ENCODE measurements around the gene LRCH1. TPM values are rescaled to one million over a fixed set of nuclear protein-coding genes. Genes with fewer than 3 reads are reported as not detected.
"Not testable (repeated sequence)": the region's sequence is repeated elsewhere in the genome, so short reads cannot be mapped to it uniquely, and the experiment has no call there.

Gene LRCH1
- total and polyA plus RNA-seq, 2 experiments from 2014 or later, result 4.7 to 5.0 TPM

DNA sequence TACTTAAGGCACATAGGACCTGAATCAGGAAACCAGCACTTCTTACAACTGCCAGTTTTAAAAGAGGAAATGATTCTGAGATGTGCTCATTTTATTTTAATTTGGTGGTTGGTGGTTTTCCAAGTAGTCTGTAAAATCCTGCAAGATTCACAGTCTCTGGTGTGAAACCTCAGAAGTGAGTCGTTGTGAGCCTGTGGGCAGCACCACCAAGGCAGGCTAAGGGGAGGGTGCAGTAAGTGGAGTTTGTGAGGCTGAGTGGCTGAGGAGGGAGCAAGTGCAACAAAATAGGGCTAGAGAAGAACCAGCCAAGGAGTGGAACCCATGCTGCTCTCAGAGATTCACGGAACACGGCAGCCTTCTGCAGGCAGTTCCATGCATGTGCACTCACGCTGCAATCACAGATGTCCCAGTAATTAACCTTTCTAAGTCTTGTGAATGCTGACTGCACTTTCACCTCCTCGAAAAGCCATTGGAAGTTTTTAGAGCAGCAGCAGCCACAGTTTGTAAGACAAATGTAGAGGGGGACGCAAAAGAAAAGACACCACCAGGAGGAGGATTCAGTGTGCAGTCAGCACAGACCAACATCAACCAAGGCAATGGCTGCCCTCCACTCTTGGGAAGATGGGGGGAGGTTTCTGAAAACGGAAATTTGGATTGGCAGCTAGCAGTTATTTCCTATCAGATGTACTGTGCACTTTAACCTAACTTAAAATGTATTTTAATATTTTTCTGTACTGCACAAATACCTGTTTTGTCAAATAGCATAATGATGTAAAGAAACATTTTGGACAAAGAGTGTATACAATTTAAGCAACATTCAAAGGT lies 199.1 kb downstream of the LRCH1 start:
- no peak overlapping the region for H2AFZ ChIP-seq
- H3K4me1 ChIP-seq (ENCODE audit: insufficient read depth), result peaks cover 27% of the 10 kb centered on the region; the same call in 1 of the 2 replicates
- H3K27ac ChIP-seq, result no peak overlapping the region
- H3K9me3 ChIP-seq (ENCODE audit: low read depth), result no peaks in the 10 kb centered on the region
- H3K9ac ChIP-seq, result no peak overlapping the region
- in situ Hi-C loops (cut with MboI), result no loop called here
- H3K27me3 ChIP-seq (replicated peaks; ENCODE audit: insufficient read depth), result no peaks in the 10 kb centered on the region
- TF ChIP-seq EZH2 (IDR thresholded peaks at IDR 0.05; ENCODE audit: insufficient read depth, poor library complexity, severe bottlenecking), result no peak
- no peak for TF ChIP-seq EZH2phosphoT487 (IDR thresholded peaks at IDR 0.05; ENCODE audit: insufficient read depth, low read depth)
- no peak overlapping the region for H3K4me3 ChIP-seq
- WGBS, 2 experiments (ENCODE audit: low coverage in 1 of 2, low lambda C conversion rate in 2 of 2, missing lambda C conversion rate in 2 of 2), result 40 to 43% methylated on average over 7 of the region's 7 CpGs
- H3K79me2 ChIP-seq (ENCODE audit: insufficient read depth), result no peaks in the 10 kb centered on the region
- H3K36me3 ChIP-seq (ENCODE audit: low read depth), result no peaks in the 10 kb centered on the region
- DNase-seq, result peak; percentile 65
- peaks cover 6% of the 10 kb centered on the region; the same call in 1 of the 2 replicates for H3F3A ChIP-seq (ENCODE audit: insufficient read depth)
- no peaks in the 10 kb centered on the region for H4K20me1 ChIP-seq (ENCODE audit: insufficient read depth)
- no peaks in the 10 kb centered on the region for H3K9me2 ChIP-seq (ENCODE audit: insufficient read depth)
- peak overlapping the region; percentile 51 for H3K4me2 ChIP-seq (ENCODE audit: unreplicated experiment)

DNA sequence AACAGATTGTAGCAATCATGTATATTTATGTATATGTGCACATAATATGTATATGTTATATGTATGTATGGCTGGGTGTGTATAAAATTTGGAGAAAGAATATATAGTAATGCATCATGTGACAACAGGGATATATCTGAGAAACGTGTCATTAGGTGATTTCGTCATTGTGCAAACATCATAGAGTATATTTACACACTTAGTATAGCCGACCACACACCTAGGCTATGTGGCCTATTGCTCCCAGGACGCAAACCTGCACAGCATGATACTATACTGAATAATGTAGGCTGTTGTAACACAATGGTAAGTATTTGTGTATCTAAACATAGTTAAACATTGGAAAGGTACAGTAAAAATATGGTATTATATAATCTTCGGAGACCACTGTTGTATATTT lies 200.2 kb downstream of the LRCH1 start:
- 95 to 96% methylated on average over 5 of the region's 5 CpGs for WGBS, 2 experiments (ENCODE audit: low coverage in 1 of 2, low lambda C conversion rate in 2 of 2, missing lambda C conversion rate in 2 of 2)
- Histone ChIP-seq H3K9ac (no peak overlapping the region), H4K20me1 (ENCODE audit: insufficient read depth) (no peaks in the 10 kb centered on the region), H3K9me2 (ENCODE audit: insufficient read depth) (no peaks in the 10 kb centered on the region), H3K4me2 (ENCODE audit: unreplicated experiment) (no peak overlapping the region), H3K36me3 (ENCODE audit: low read depth) (no peaks in the 10 kb centered on the region), H3K79me2 (ENCODE audit: insufficient read depth) (no peaks in the 10 kb centered on the region), H3K27me3 (replicated peaks; ENCODE audit: insufficient read depth) (no peaks in the 10 kb centered on the region), H3K4me1 (ENCODE audit: insufficient read depth) (peaks cover 28% of the 10 kb centered on the region; the same call in 1 of the 2 replicates), H3K27ac (no peak overlapping the region), H2AFZ (no peak overlapping the region), H3K4me3 (no peak overlapping the region), H3K9me3 (ENCODE audit: low read depth) (no peaks in the 10 kb centered on the region), H3F3A (ENCODE audit: insufficient read depth) (peaks cover 6% of the 10 kb centered on the region; the same call in 1 of the 2 replicates)
- no peak for DNase-seq
- no peak for TF ChIP-seq EZH2phosphoT487 (IDR thresholded peaks at IDR 0.05; ENCODE audit: insufficient read depth, low read depth)
- no peak for TF ChIP-seq EZH2 (IDR thresholded peaks at IDR 0.05; ENCODE audit: insufficient read depth, poor library complexity, severe bottlenecking)
- in situ Hi-C loops (cut with MboI), result no loop called here

DNA sequence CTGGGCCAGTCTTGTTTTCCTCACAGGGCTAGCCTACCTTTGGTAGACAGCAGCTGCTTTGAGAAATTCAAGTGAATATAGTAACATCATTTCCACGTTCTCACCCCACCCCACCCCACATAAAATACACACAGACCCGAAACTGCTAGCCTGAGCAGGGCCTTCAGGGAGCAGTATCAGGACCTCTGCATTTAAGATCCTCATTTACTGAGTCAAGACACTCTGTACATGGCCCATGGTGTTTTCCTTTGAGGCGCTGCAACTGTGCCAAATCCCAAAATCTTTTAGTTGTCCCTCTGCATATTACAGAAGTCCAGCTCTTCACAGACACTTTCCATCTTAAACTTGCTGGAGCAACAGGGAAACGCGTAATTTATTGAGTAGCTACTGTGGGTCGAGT lies 200.9 kb downstream of the LRCH1 start:
- Histone ChIP-seq H3K9me2 (ENCODE audit: insufficient read depth) (no peaks in the 10 kb centered on the region), H3K27me3 (replicated peaks; ENCODE audit: insufficient read depth) (no peaks in the 10 kb centered on the region), H3F3A (ENCODE audit: insufficient read depth) (peaks cover 6% of the 10 kb centered on the region; the same call in 1 of the 2 replicates), H3K9me3 (ENCODE audit: low read depth) (no peaks in the 10 kb centered on the region), H2AFZ (no peak overlapping the region), H3K4me2 (ENCODE audit: unreplicated experiment) (no peak overlapping the region), H3K27ac (no peak overlapping the region), H3K4me3 (no peak overlapping the region), H3K36me3 (ENCODE audit: low read depth) (no peaks in the 10 kb centered on the region), H3K9ac (no peak overlapping the region), H3K4me1 (ENCODE audit: insufficient read depth) (peaks cover 28% of the 10 kb centered on the region; the same call in 1 of the 2 replicates), H4K20me1 (ENCODE audit: insufficient read depth) (no peaks in the 10 kb centered on the region), H3K79me2 (ENCODE audit: insufficient read depth) (no peaks in the 10 kb centered on the region)
- no peak for DNase-seq
- TF ChIP-seq EZH2 (IDR thresholded peaks at IDR 0.05; ENCODE audit: insufficient read depth, poor library complexity, severe bottlenecking) (no peak), EZH2phosphoT487 (IDR thresholded peaks at IDR 0.05; ENCODE audit: insufficient read depth, low read depth) (no peak)
- WGBS, 2 experiments (ENCODE audit: low coverage in 1 of 2, low lambda C conversion rate in 2 of 2, missing lambda C conversion rate in 2 of 2), result 86 to 87% methylated on average over 6 of the region's 6 CpGs
- in situ Hi-C loops (cut with MboI), result no loop called here

DNA sequence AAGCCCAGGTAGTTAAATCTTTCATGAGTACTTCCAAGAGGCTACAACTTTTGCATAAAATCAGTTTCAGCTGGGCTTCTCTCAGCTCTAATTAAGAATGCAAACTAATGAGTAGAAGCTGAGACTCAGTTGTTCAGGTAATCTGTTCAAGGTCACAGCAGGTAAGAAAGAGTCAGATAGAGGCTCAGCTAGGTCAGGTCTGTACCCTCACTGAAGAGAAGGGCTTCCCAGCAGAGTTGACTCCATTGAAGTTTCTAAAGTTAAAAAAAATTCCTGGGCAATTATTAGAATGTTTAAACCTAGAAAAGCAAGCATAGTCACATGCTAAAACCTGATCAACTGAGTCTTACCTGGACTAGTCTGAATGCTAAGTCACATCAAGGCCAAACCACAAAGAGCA lies 201.8 kb downstream of the LRCH1 start:
- Histone ChIP-seq H3K9ac (no peak overlapping the region), H2AFZ (no peak overlapping the region), H3K9me3 (ENCODE audit: low read depth) (no peaks in the 10 kb centered on the region), H3K27me3 (replicated peaks; ENCODE audit: insufficient read depth) (no peaks in the 10 kb centered on the region), H3K27ac (no peak overlapping the region), H3K79me2 (ENCODE audit: insufficient read depth) (no peaks in the 10 kb centered on the region), H3K4me1 (ENCODE audit: insufficient read depth) (peaks cover 25% of the 10 kb centered on the region; the same call in 1 of the 2 replicates), H3F3A (ENCODE audit: insufficient read depth) (peaks cover 6% of the 10 kb centered on the region; the same call in 1 of the 2 replicates), H4K20me1 (ENCODE audit: insufficient read depth) (no peaks in the 10 kb centered on the region), H3K36me3 (ENCODE audit: low read depth) (no peaks in the 10 kb centered on the region), H3K4me2 (ENCODE audit: unreplicated experiment) (no peak overlapping the region), H3K9me2 (ENCODE audit: insufficient read depth) (no peaks in the 10 kb centered on the region), H3K4me3 (no peak overlapping the region)
- in situ Hi-C loops (cut with MboI), result no loop called here
- DNase-seq, result no peak
- no peak for TF ChIP-seq EZH2 (IDR thresholded peaks at IDR 0.05; ENCODE audit: insufficient read depth, poor library complexity, severe bottlenecking)
- TF ChIP-seq EZH2phosphoT487 (IDR thresholded peaks at IDR 0.05; ENCODE audit: insufficient read depth, low read depth), result no peak

DNA sequence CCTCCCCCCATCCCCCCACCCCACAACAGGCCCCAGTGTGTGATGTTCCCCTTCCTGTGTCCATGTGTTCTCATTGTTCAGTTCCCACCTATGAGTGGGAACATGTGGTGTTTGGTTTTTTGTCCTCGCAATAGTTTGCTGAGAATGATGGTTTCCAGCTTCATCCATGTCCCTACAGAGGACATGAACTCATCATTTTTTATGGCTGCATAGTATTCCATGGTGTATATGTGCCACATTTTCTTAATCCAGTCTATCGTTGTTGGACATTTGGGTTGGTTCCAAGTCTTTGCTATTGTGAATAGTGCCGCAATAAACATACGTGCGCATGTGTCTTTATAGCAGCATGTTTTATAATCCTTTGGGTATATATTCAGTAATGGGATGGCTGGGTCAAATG lies 202.5 kb downstream of the LRCH1 start:
- H3K4me2 ChIP-seq (ENCODE audit: unreplicated experiment); H3K27ac ChIP-seq; H3K9ac ChIP-seq; H2AFZ ChIP-seq; H3K79me2 ChIP-seq (ENCODE audit: insufficient read depth); H3K4me3 ChIP-seq; in situ Hi-C loops (cut with MboI); DNase-seq; H3K9me2 ChIP-seq (ENCODE audit: insufficient read depth); H4K20me1 ChIP-seq (ENCODE audit: insufficient read depth); H3K27me3 ChIP-seq (replicated peaks; ENCODE audit: insufficient read depth); H3K9me3 ChIP-seq (ENCODE audit: low read depth); H3K36me3 ChIP-seq (ENCODE audit: low read depth); H3F3A ChIP-seq (ENCODE audit: insufficient read depth): not testable (repeated sequence)
- H3K4me1 ChIP-seq (ENCODE audit: insufficient read depth), result peaks cover 23% of the 10 kb centered on the region
- 61 to 90% methylated on average over 2 to 5 of the region's 5 CpGs for WGBS, 2 experiments (ENCODE audit: low coverage in 1 of 2, low lambda C conversion rate in 2 of 2, missing lambda C conversion rate in 2 of 2)
